ENCODE results near the gene CELSR1.

CELSR1 gene

GRCh38 chr22:46575911-46576555 is 38.6 kb upstream of the CELSR1 start:
- DNase-seq (ENCODE audit: low spot score): no peak

GRCh38 chr22:46574993-46575910 is 37.8 kb upstream of the CELSR1 start:
- DNase-seq (ENCODE audit: low spot score): no peak

GRCh38 chr22:46574438-46574992 is 37.1 kb upstream of the CELSR1 start:
- no peak for DNase-seq (ENCODE audit: low spot score)

- no peak for DNase-seq (ENCODE audit: low spot score)
These were observed 36.5 kb upstream of the CELSR1 start for GRCh38 chr22:46573781-46574437.

- no peak for DNase-seq (ENCODE audit: low spot score)
These were observed 35.7 kb upstream of the CELSR1 start for GRCh38 chr22:46572911-46573780.

GRCh38 chr22:46571642-46572250 is 34.3 kb upstream of the CELSR1 start:
- DNase-seq (ENCODE audit: low spot score): no peak

GRCh38 chr22:46569848-46570695 is 32.7 kb upstream of the CELSR1 start:
- no peak for DNase-seq (ENCODE audit: low spot score)

- no peak for DNase-seq (ENCODE audit: low spot score)
These were observed 31.8 kb upstream of the CELSR1 start for GRCh38 chr22:46569055-46569847.

GRCh38 chr22:46568102-46568809 is 30.8 kb upstream of the CELSR1 start:
- DNase-seq (ENCODE audit: low spot score): no peak

- DNase-seq (ENCODE audit: low spot score): no peak
These were observed 30.1 kb upstream of the CELSR1 start for GRCh38 chr22:46567471-46567870.

- DNase-seq (ENCODE audit: low spot score): no peak
These were observed 26.8 kb upstream of the CELSR1 start for GRCh38 chr22:46564084-46564714.

GRCh38 chr22:46563381-46564083 is 26.1 kb upstream of the CELSR1 start:
- peak; percentile 88 for DNase-seq (ENCODE audit: low spot score)

- peak; percentile 91 for DNase-seq (ENCODE audit: low spot score)
These were observed 24.1 kb upstream of the CELSR1 start for GRCh38 chr22:46561435-46561905.

GRCh38 chr22:46560696-46561295 is 23.4 kb upstream of the CELSR1 start:
- no peak for DNase-seq (ENCODE audit: low spot score)

- no peak for DNase-seq (ENCODE audit: low spot score)
These were observed 20.5 kb upstream of the CELSR1 start for GRCh38 chr22:46557736-46558480.

- no peak for DNase-seq (ENCODE audit: low spot score)
These were observed 19.4 kb upstream of the CELSR1 start for GRCh38 chr22:46556775-46557174.

Measured in NAMALWA (cell line).